ENCODE data around the gene CACNG4. TPM values are rescaled to one million over a fixed set of nuclear protein-coding genes. Genes with fewer than 3 reads are reported as not detected.

Gene CACNG4
- total RNA-seq, 2 experiments from 2014 or later, result not detected

- POLR2A ChIA-PET, result no interaction called here
- CTCF ChIA-PET, result interaction anchor here (0.6 to 0.7 kb wide), 2 partner anchors 17 to 39 kb away, joined by 3 read pairs; no protein-coding TSS in a partner anchor
- Mint-ChIP-seq H3K36me3 (ENCODE audit: low read depth) (peaks cover 9% of the 10 kb centered on the region), H3K27me3 (no peaks in the 10 kb centered on the region), H3K4me1 (no peaks in the 10 kb centered on the region), H3K9me3 (ENCODE audit: low read depth) (no peaks in the 10 kb centered on the region), H3K27ac (no peak overlapping the region), H3K4me3 (no peak overlapping the region)
- ATAC-seq (no peak), DNase-seq (no peak)
- intact Hi-C loops (cut with DNase I, micrococcal nuclease), result no loop called here
Observed at GRCh38 chr17:67067571-67068482, 103.3 kb downstream of the CACNG4 start.

GRCh38 chr17:67068999-67069398, 104.5 kb downstream of the CACNG4 start:
- intact Hi-C loops (cut with DNase I, micrococcal nuclease), result no loop called here

GRCh38 chr17:67069603-67070136, 105.2 kb downstream of the CACNG4 start:
- CTCF ChIA-PET, result no interaction called here
- Mint-ChIP-seq H3K27ac (no peak overlapping the region), H3K4me3 (no peak overlapping the region), H3K36me3 (ENCODE audit: low read depth) (peaks cover 14% of the 10 kb centered on the region), H3K27me3 (no peaks in the 10 kb centered on the region), H3K9me3 (ENCODE audit: low read depth) (no peaks in the 10 kb centered on the region), H3K4me1 (no peaks in the 10 kb centered on the region)
- DNase-seq, result no peak
- intact Hi-C loops (cut with DNase I, micrococcal nuclease), result no loop called here
- no peak for ATAC-seq
- POLR2A ChIA-PET, result no interaction called here

More at GRCh38 chr17:67068999-67069398, 104.5 kb downstream of the CACNG4 start:
- peaks cover 14% of the 10 kb centered on the region for H3K36me3 Mint-ChIP-seq (ENCODE audit: low read depth)
- ChIA-PET POLR2A (no interaction called here), CTCF (no interaction called here)
- no peak for DNase-seq
- no peak for ATAC-seq
- H3K4me3 Mint-ChIP-seq, result no peak overlapping the region
- H3K27me3 Mint-ChIP-seq, result no peaks in the 10 kb centered on the region
- H3K27ac Mint-ChIP-seq, result no peak overlapping the region
- H3K4me1 Mint-ChIP-seq, result no peaks in the 10 kb centered on the region
- H3K9me3 Mint-ChIP-seq (ENCODE audit: low read depth), result no peaks in the 10 kb centered on the region

GRCh38 chr17:67071595-67071994, 107.1 kb downstream of the CACNG4 start:
- Mint-ChIP-seq H3K27me3 (no peaks in the 10 kb centered on the region), H3K9me3 (ENCODE audit: low read depth) (no peaks in the 10 kb centered on the region), H3K36me3 (ENCODE audit: low read depth) (peaks cover 18% of the 10 kb centered on the region), H3K4me3 (no peak overlapping the region), H3K4me1 (no peaks in the 10 kb centered on the region), H3K27ac (no peak overlapping the region)
- CTCF ChIA-PET, result interaction anchor here (0.9 kb wide), 1 partner anchor 9 kb away, joined by 3 read pairs; no protein-coding TSS in a partner anchor
- DNase-seq (no peak), ATAC-seq (no peak)
- intact Hi-C loops (cut with DNase I, micrococcal nuclease), result no loop called here
- POLR2A ChIA-PET, result no interaction called here

GRCh38 chr17:67072885-67073284, 108.4 kb downstream of the CACNG4 start:
- ATAC-seq (no peak), DNase-seq (no peak)
- intact Hi-C loops (cut with DNase I, micrococcal nuclease), result no loop called here
- Mint-ChIP-seq H3K4me3 (no peak overlapping the region), H3K27ac (no peak overlapping the region), H3K27me3 (no peaks in the 10 kb centered on the region), H3K36me3 (ENCODE audit: low read depth) (peaks cover 24% of the 10 kb centered on the region), H3K4me1 (no peaks in the 10 kb centered on the region), H3K9me3 (ENCODE audit: low read depth) (no peaks in the 10 kb centered on the region)
- ChIA-PET POLR2A (no interaction called here), CTCF (interaction anchor here (2.1 kb wide), 1 partner anchor 9 kb away, joined by 6 read pairs; no protein-coding TSS in a partner anchor)

DNA sequence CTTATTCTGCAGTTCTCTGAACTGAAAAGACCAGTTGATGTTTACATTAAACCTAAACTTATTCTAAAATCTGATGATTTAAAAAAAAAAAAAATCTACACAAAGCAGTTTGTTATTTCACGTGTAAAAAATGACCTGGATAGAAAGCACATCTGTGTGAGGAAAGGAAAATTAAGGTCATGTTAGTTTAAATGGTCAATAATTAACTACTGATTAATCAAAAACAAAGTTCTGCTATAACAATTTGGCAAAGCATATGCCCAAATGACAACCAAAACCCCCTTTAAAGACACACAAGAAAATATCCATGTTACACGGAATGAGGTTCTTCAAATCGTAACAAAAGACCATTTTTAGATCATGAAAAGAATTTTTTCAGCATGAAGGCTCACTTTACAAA, 110.3 kb downstream of the CACNG4 start:
- no peak for ATAC-seq
- peaks cover 28% of the 10 kb centered on the region for H3K36me3 Mint-ChIP-seq (ENCODE audit: low read depth)
- intact Hi-C loops (cut with DNase I, micrococcal nuclease), result no loop called here

GRCh38 chr17:67076290-67076689, 111.8 kb downstream of the CACNG4 start:
- Mint-ChIP-seq H3K4me1 (no peaks in the 10 kb centered on the region), H3K36me3 (ENCODE audit: low read depth) (peaks cover 27% of the 10 kb centered on the region), H3K9me3 (ENCODE audit: low read depth) (no peaks in the 10 kb centered on the region), H3K4me3 (no peak overlapping the region), H3K27ac (no peak overlapping the region), H3K27me3 (no peaks in the 10 kb centered on the region)
- CTCF ChIA-PET, result interaction anchor here (0.7 kb wide), 1 partner anchor 9 kb away, joined by 3 read pairs; no protein-coding TSS in a partner anchor
- ATAC-seq, result no peak
- intact Hi-C loops (cut with DNase I, micrococcal nuclease), result no loop called here
- POLR2A ChIA-PET, result no interaction called here
- no peak for DNase-seq

More for the DNA sequence above, 110.3 kb downstream of the CACNG4 start:
- ChIA-PET CTCF (no interaction called here), POLR2A (no interaction called here)
- Mint-ChIP-seq H3K9me3 (ENCODE audit: low read depth) (no peaks in the 10 kb centered on the region), H3K27ac (no peak overlapping the region), H3K4me1 (no peaks in the 10 kb centered on the region), H3K27me3 (no peaks in the 10 kb centered on the region), H3K4me3 (no peak overlapping the region)
- no peak for DNase-seq

GRCh38 chr17:67078292-67078691, 113.8 kb downstream of the CACNG4 start:
- no peak overlapping the region for H3K27ac Mint-ChIP-seq
- CTCF ChIA-PET, result no interaction called here
- DNase-seq, result no peak
- POLR2A ChIA-PET, result interaction anchor here (0.6 kb wide), 1 partner anchor 19 kb away, joined by 3 read pairs; no protein-coding TSS in a partner anchor
- H3K9me3 Mint-ChIP-seq (ENCODE audit: low read depth), result no peaks in the 10 kb centered on the region
- H3K4me3 Mint-ChIP-seq, result no peak overlapping the region
- peaks cover 19% of the 10 kb centered on the region for H3K36me3 Mint-ChIP-seq (ENCODE audit: low read depth)
- intact Hi-C loops (cut with DNase I, micrococcal nuclease), result no loop called here
- peaks cover 11% of the 10 kb centered on the region for H3K4me1 Mint-ChIP-seq
- no peaks in the 10 kb centered on the region for H3K27me3 Mint-ChIP-seq
- ATAC-seq, result no peak

- Mint-ChIP-seq H3K27me3 (no peaks in the 10 kb centered on the region), H3K27ac (no peak overlapping the region), H3K4me1 (peaks cover 15% of the 10 kb centered on the region), H3K36me3 (ENCODE audit: low read depth) (peaks cover 21% of the 10 kb centered on the region), H3K9me3 (ENCODE audit: low read depth) (no peaks in the 10 kb centered on the region), H3K4me3 (no peak overlapping the region)
- intact Hi-C loops (cut with DNase I, micrococcal nuclease), result no loop called here
- POLR2A ChIA-PET, result no interaction called here
- no peak for DNase-seq
- ATAC-seq, result no peak
- CTCF ChIA-PET, result interaction anchor here (0.9 kb wide), 1 partner anchor 20 kb away, joined by 4 read pairs; no protein-coding TSS in a partner anchor
Observed at GRCh38 chr17:67079491-67079890, 115.0 kb downstream of the CACNG4 start.

- no peak for DNase-seq
- ChIA-PET CTCF (interaction anchor here (0.5 to 2.2 kb wide), 5 partner anchors 8 to 830 kb away, joined by 3 to 8 read pairs (median 3); no protein-coding TSS in a partner anchor), POLR2A (interaction anchor here (0.7 kb wide), 1 partner anchor 361 kb away, joined by 4 read pairs; no protein-coding TSS in a partner anchor)
- no peak overlapping the region for H3K4me3 Mint-ChIP-seq
- peak; percentile 55 for ATAC-seq
- no peaks in the 10 kb centered on the region for H3K9me3 Mint-ChIP-seq (ENCODE audit: low read depth)
- H3K27me3 Mint-ChIP-seq, result no peaks in the 10 kb centered on the region
- H3K27ac Mint-ChIP-seq, result no peak overlapping the region
- intact Hi-C loops (cut with DNase I, micrococcal nuclease), result no loop called here
- H3K4me1 Mint-ChIP-seq, result peaks cover 15% of the 10 kb centered on the region
- peaks cover 27% of the 10 kb centered on the region for H3K36me3 Mint-ChIP-seq (ENCODE audit: low read depth)
Observed at GRCh38 chr17:67080804-67081203, 116.3 kb downstream of the CACNG4 start.

DNA sequence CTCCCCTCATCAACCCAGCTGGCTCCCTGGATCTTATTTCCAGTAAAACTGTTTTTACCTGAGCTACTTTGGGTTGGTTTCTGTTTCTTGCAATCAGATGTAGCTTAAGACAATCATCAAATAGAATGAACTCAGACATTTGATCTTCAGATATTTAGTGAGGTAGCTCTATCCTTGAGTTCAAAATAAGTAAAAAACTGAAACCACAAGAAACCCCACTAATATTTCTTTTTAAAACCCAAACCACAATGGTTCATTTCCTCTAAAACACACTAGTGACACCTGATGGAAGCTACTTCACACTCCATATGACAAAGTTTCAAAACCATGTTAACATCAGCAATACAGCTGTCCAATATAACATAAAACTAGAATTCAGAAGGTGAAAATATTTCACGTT, 117.6 kb downstream of the CACNG4 start:
- intact Hi-C loops (cut with DNase I, micrococcal nuclease), result no loop called here
- no peaks in the 10 kb centered on the region for H3K27me3 Mint-ChIP-seq
- DNase-seq (no peak), ATAC-seq (peak; percentile 58)
- ChIA-PET CTCF (interaction anchor here (0.8 to 2.2 kb wide), 5 partner anchors 9 to 211 kb away, joined by 3 to 8 read pairs (median 3); no protein-coding TSS in a partner anchor), POLR2A (no interaction called here)
- H3K9me3 Mint-ChIP-seq (ENCODE audit: low read depth), result no peaks in the 10 kb centered on the region
- no peak overlapping the region for H3K4me3 Mint-ChIP-seq
- peaks cover 28% of the 10 kb centered on the region for H3K36me3 Mint-ChIP-seq (ENCODE audit: low read depth)
- peaks cover 15% of the 10 kb centered on the region for H3K4me1 Mint-ChIP-seq
- H3K27ac Mint-ChIP-seq, result peak overlapping the region; percentile 58

Data from activated CD4-positive, alpha-beta T cell treated with anti-CD3 and anti-CD28 coated beads for 36 hours (primary cell).